Type B pancreatic cell (in vitro differentiated cells): ENCODE results near the gene SELENBP1. TPM values are rescaled to one million over a fixed set of nuclear protein-coding genes. Genes with fewer than 3 reads are reported as not detected.

Experiments used
- DNase-seq: peaks from one replicate; pipeline ENCODE4 v3.0.0; 2021; ENCODE audit warnings: mixed read lengths; ENCODE audit not compliant: unreplicated experiment; ENCODE audit errors: extremely low spot score
- H3K27ac Mint-ChIP-seq: 2 replicates; pipeline ENCODE4 v1.8.0; 2021; ENCODE audit warnings: mild to moderate bottlenecking, mixed read lengths
- H3K27me3 Mint-ChIP-seq: 2 replicates; pipeline ENCODE4 v1.8.0; 2021; ENCODE audit warnings: mixed read lengths
- H3K36me3 Mint-ChIP-seq: 2 replicates; pipeline ENCODE4 v1.8.0; 2021; ENCODE audit warnings: mixed read lengths
- H3K4me1 Mint-ChIP-seq: one replicate; pipeline ENCODE4 v1.8.0; 2021; ENCODE audit warnings: mixed read lengths; ENCODE audit not compliant: unreplicated experiment
- H3K4me3 Mint-ChIP-seq: 2 replicates; pipeline ENCODE4 v1.8.0; 2021; ENCODE audit warnings: mild to moderate bottlenecking, mixed read lengths
- H3K9me3 Mint-ChIP-seq: 2 replicates; pipeline ENCODE4 v1.8.0; 2021; ENCODE audit warnings: mixed read lengths
- total RNA-seq: library from RNA; stranded (reverse); gene quantifications from 2 replicates; pipeline ENCODE4 v1.2.1, GENCODE V29; 2021; ENCODE audit warnings: low replicate concordance
- TF ChIP-seq, protein P1 (sequence below): fragments of 200-600 bp; sonication (generic); conservative IDR thresholded peaks from 2 replicates; pipeline ENCODE4 v1.5.0; 2021; ENCODE audit warnings: antibody characterized with exemption, mild to moderate bottlenecking

SELENBP1 gene
- total RNA-seq, 1 donor from 2014 or later, result 39.2 TPM

DNA sequence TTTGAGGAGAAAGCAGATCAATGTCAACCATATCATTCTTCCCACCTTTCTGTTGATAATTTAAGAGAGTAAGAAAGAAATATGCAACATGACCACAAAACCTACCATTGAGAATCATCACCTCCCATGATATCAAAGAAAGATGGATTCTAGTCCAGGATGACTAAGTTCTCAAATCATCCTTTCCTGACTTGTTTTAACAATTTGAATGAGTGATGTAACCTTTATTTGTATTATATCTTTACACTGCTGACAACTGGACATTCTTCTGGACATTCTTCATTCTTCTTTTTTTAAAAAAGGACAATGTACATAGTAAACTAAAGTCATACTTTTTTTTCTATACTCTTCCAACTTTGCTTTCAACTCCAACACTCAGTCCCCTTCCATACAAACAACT, 36.4 kb upstream of the SELENBP1 start:
- DNase-seq, result no peak
- H3K4me1 Mint-ChIP-seq, result no peaks in the 10 kb centered on the region
- no peaks in the 10 kb centered on the region for H3K9me3 Mint-ChIP-seq
- TF ChIP-seq, protein P1, sequence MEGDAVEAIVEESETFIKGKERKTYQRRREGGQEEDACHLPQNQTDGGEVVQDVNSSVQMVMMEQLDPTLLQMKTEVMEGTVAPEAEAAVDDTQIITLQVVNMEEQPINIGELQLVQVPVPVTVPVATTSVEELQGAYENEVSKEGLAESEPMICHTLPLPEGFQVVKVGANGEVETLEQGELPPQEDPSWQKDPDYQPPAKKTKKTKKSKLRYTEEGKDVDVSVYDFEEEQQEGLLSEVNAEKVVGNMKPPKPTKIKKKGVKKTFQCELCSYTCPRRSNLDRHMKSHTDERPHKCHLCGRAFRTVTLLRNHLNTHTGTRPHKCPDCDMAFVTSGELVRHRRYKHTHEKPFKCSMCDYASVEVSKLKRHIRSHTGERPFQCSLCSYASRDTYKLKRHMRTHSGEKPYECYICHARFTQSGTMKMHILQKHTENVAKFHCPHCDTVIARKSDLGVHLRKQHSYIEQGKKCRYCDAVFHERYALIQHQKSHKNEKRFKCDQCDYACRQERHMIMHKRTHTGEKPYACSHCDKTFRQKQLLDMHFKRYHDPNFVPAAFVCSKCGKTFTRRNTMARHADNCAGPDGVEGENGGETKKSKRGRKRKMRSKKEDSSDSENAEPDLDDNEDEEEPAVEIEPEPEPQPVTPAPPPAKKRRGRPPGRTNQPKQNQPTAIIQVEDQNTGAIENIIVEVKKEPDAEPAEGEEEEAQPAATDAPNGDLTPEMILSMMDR, result no peak
- peaks cover 26% of the 10 kb centered on the region for H3K36me3 Mint-ChIP-seq
- H3K27ac Mint-ChIP-seq, result no peak overlapping the region
- H3K27me3 Mint-ChIP-seq, result no peaks in the 10 kb centered on the region
- no peak overlapping the region for H3K4me3 Mint-ChIP-seq

- Mint-ChIP-seq H3K4me3 (no peak overlapping the region), H3K4me1 (no peaks in the 10 kb centered on the region), H3K27me3 (no peaks in the 10 kb centered on the region), H3K36me3 (peaks cover 27% of the 10 kb centered on the region), H3K9me3 (no peaks in the 10 kb centered on the region), H3K27ac (no peak overlapping the region)
- DNase-seq, result no peak
- TF ChIP-seq, protein P1, result no peak
Observed at GRCh38 chr1:151407304-151407703, 34.8 kb upstream of the SELENBP1 start.

- TF ChIP-seq, protein P1, result no peak
- peaks cover under 1% of the 10 kb centered on the region for H3K4me1 Mint-ChIP-seq
- no peak overlapping the region for H3K4me3 Mint-ChIP-seq
- H3K27ac Mint-ChIP-seq, result no peak overlapping the region
- H3K9me3 Mint-ChIP-seq, result no peaks in the 10 kb centered on the region
- H3K27me3 Mint-ChIP-seq, result no peaks in the 10 kb centered on the region
- peaks cover 27% of the 10 kb centered on the region for H3K36me3 Mint-ChIP-seq
- DNase-seq, result no peak
Observed at GRCh38 chr1:151406176-151406575, 33.7 kb upstream of the SELENBP1 start.

DNA sequence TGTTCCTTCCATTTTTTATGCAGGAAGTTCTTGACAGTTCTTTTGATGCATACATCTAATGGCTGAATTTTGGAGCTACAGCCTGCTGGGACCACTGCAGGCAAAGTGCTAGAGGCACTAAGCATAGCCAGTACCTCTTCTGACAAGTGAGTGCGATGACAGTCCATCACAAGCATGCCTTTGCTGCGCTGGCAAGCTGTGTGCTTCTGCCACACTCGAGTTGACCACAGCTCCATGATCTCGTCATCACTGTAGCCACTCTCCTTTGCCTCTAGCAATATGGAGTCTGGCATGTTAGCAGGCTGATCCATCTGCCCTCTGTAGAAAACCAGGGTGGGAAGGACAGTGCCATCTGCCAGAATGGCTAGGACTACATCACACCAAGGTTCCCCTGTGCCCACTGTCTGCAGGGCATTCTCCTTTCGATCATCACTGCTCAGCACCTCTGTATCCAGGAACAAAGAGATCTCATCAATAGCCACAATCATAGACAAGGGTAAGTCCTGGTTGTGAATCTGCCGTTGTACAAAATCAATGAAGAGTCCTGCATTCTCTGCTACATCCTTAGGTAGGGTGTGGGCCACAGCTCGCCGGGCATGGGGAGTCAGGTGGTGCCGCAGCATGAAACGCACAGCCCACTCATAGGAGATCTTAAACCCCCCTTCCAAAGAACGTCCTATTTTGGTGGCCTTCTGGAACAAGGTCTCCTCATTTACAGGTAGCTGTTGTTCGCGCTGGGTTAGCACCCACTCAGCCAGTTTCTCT, 32.9 kb upstream of the SELENBP1 start:
- DNase-seq, result no peak
- H3K27ac Mint-ChIP-seq, result no peak overlapping the region
- peaks cover 9% of the 10 kb centered on the region for H3K4me1 Mint-ChIP-seq
- no peaks in the 10 kb centered on the region for H3K9me3 Mint-ChIP-seq
- no peaks in the 10 kb centered on the region for H3K27me3 Mint-ChIP-seq
- H3K36me3 Mint-ChIP-seq, result peaks cover 28% of the 10 kb centered on the region
- H3K4me3 Mint-ChIP-seq, result no peak overlapping the region
- TF ChIP-seq, protein P1, result no peak

DNA sequence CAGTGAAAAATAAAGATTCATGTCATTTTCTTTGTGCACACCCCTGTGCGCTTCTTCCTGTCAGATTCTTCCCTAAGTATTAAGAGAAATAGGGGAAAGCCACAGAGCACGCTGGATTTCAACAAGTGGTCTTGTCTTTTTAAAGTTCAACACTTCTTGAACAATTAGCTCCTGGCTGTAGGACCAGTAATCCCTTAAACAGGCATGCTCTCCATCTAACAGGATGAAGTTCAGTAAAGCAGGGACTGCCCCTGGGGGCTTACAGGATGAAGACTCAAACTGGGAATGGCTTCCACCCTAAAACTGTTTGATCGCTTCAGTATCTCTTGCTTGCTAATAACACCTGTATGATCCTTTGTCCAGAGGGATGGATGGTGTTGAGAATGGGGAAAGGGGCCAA, 31.1 kb upstream of the SELENBP1 start:
- H3K27me3 Mint-ChIP-seq, result peaks cover 3% of the 10 kb centered on the region
- H3K27ac Mint-ChIP-seq, result no peak overlapping the region
- no peak overlapping the region for H3K4me3 Mint-ChIP-seq
- TF ChIP-seq, protein P1, result no peak
- peaks cover 4% of the 10 kb centered on the region for H3K9me3 Mint-ChIP-seq
- H3K36me3 Mint-ChIP-seq, result peaks cover 34% of the 10 kb centered on the region
- DNase-seq, result no peak
- H3K4me1 Mint-ChIP-seq, result peaks cover 20% of the 10 kb centered on the region
